NB4 (cell line): Measurements from ENCODE around the gene KXD1.

Source experiments
- DNase-seq: peaks from one replicate; pipeline ENCODE4 v3.0.0; 2010; ENCODE audit warnings: low read depth
- H3K4me3 ChIP-seq: one replicate; pipeline ENCODE4 v1.5.1; 2011; ENCODE audit warnings: mild to moderate bottlenecking, low read depth, low read length, moderate library complexity
- CTCF ChIP-seq: IDR thresholded peaks from one replicate; pipeline ENCODE4 v1.5.1; 2012; ENCODE audit warnings: low read depth, low read length
- MAX ChIP-seq: IDR thresholded peaks from 2 replicates; pipeline ENCODE4 v1.6.1; 2011; ENCODE audit warnings: low read depth, low read length
- MYC ChIP-seq: IDR thresholded peaks from 2 replicates; pipeline ENCODE4 v1.6.1; 2011; ENCODE audit warnings: low read depth, low read length
- POLR2A ChIP-seq: IDR thresholded peaks from 2 replicates; pipeline ENCODE4 v1.6.1; 2011; ENCODE audit warnings: mild to moderate bottlenecking; ENCODE audit not compliant: insufficient read length; ENCODE audit errors: extremely low read depth

Gene KXD1

GRCh38 chr19:18580311-18580710 lies 22.6 kb downstream of the KXD1 start:
- H3K4me3 ChIP-seq: no peak overlapping the region
- TF ChIP-seq MYC: no peak
- TF ChIP-seq CTCF: no peak
- TF ChIP-seq POLR2A: no peak
- no peak for TF ChIP-seq MAX
- no peak for DNase-seq

GRCh38 chr19:18586306-18586705 lies 28.6 kb downstream of the KXD1 start:
- no peak overlapping the region for H3K4me3 ChIP-seq
- TF ChIP-seq CTCF: no peak
- TF ChIP-seq MAX: no peak
- TF ChIP-seq MYC: no peak
- TF ChIP-seq POLR2A: no peak
- DNase-seq: peak; percentile 58

- no peak for DNase-seq
- no peak overlapping the region for H3K4me3 ChIP-seq
- TF ChIP-seq MAX (no peak), CTCF (no peak), MYC (no peak), POLR2A (no peak)
Observed at GRCh38 chr19:18587561-18587960, 29.9 kb downstream of the KXD1 start.

- H3K4me3 ChIP-seq: peak overlapping the region; percentile 61
- DNase-seq: peak; percentile 49
- TF ChIP-seq MYC: no peak
Observed at GRCh38 chr19:18587962-18588610, 30.4 kb downstream of the KXD1 start.

- peak; percentile 94 for DNase-seq
- H3K4me3 ChIP-seq: peak within 1 kb of the TSS; percentile 73
- TF ChIP-seq MYC: peak; percentile 61
- TF ChIP-seq MAX: peak; percentile 39; the same call in 1 of the 2 replicates
- peak; percentile 74 for TF ChIP-seq POLR2A
- peak; percentile 62 for TF ChIP-seq CTCF
Observed at GRCh38 chr19:18588611-18589379, 31.1 kb downstream of the KXD1 start, which contains the start of gene REX1BD. REX1BD (plus strand) TSS chr19:18588798; CDS start chr19:18588802, 4 bp downstream.
